Bronchial epithelial cell (primary cell): Measurements from ENCODE around the gene ADCY1. TPM values are rescaled to one million over a fixed set of nuclear protein-coding genes. Genes with fewer than 3 reads are reported as not detected.

Experiments
- DNase-seq: peaks from one replicate; pipeline ENCODE4 v3.0.0-alpha.2; 2010; ENCODE audit warnings: low read depth
- FAIRE-seq: peaks from 2 replicates; lab custom pipeline; 2011; peaks lifted over from hg19 to GRCh38; lab: Jason Lieb, UNC
- H3K27me3 ChIP-seq: 2 replicates; pipeline ENCODE4 v1.5.1; 2011; ENCODE audit warnings: low read length; ENCODE audit not compliant: control insufficient read depth, insufficient read depth
- H3K36me3 ChIP-seq: 2 replicates; pipeline ENCODE4 v1.5.1; 2011; ENCODE audit warnings: low read length; ENCODE audit not compliant: control insufficient read depth, insufficient read depth
- H3K4me3 ChIP-seq: 2 replicates; pipeline ENCODE4 v1.5.1; 2011; ENCODE audit warnings: mild to moderate bottlenecking, low read depth, low read length, control low read depth
- CTCF ChIP-seq: IDR thresholded peaks from 2 replicates; pipeline ENCODE4 v1.5.1; 2011; ENCODE audit warnings: mild to moderate bottlenecking, moderate library complexity, low read length, control low read depth, inconsistent platforms; ENCODE audit not compliant: insufficient read depth, severe bottlenecking
- total RNA-seq: library from RNA; depleted of rRNA; stranded (reverse); fragments of >200 nt; gene quantifications from 2 replicates; pipeline ENCODE4 v1.2.1, GENCODE V29; 2014

The ADCY1 gene
- total RNA-seq, 1 donor from 2014 or later, result 0.79 TPM

DNA sequence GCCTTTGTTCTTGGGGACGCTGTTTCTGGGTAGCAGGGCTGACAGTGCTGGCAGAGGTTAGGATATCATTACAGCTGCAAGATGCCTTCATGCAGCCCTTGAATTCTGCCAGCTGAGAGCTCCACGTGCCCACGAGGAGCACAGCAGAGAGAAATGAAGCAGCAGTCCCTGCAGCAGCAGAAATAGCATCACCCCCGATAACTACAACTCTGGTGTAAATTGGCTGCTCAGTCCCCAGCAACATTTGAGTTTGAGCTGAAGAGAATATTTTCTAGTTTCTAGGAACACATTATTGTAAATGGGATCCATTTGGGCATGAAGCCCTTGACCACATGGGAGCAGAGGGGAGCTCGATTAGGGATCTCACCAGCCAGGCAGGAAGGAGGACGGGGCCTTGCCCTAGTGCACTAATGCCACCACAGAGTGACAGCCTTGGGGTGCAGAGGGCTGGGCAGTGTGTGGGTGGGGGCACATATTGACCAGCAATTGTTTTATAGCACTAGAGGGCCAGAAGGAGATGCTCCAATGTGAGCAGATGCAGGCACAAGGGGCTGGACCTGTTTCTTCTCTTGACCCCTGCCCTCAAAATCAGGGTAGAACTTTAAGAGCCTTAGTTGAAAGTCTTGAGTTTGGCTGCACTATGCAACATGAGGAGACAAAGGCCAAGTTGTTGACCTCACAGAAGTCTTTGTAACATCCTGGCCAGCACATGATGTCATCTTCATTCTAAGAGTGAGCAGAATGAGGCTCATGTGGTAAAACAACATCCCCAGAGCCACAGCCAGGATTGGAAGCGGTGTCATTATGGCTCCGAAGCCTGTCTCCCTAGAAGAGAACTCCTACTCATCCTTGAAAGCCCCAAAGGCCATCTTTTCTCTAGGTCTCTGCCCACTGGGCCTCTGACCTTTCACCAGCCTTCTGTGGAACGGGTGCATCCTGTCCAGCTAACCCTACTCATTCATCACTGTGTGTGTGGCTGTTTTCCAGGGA lies 52.6 kb downstream of the ADCY1 start:
- Histone ChIP-seq H3K36me3 (no peaks in the 10 kb centered on the region), H3K27me3 (no peaks in the 10 kb centered on the region), H3K4me3 (no peak overlapping the region)
- FAIRE-seq, result no peak
- no peak for DNase-seq
- TF ChIP-seq CTCF, result no peak

DNA sequence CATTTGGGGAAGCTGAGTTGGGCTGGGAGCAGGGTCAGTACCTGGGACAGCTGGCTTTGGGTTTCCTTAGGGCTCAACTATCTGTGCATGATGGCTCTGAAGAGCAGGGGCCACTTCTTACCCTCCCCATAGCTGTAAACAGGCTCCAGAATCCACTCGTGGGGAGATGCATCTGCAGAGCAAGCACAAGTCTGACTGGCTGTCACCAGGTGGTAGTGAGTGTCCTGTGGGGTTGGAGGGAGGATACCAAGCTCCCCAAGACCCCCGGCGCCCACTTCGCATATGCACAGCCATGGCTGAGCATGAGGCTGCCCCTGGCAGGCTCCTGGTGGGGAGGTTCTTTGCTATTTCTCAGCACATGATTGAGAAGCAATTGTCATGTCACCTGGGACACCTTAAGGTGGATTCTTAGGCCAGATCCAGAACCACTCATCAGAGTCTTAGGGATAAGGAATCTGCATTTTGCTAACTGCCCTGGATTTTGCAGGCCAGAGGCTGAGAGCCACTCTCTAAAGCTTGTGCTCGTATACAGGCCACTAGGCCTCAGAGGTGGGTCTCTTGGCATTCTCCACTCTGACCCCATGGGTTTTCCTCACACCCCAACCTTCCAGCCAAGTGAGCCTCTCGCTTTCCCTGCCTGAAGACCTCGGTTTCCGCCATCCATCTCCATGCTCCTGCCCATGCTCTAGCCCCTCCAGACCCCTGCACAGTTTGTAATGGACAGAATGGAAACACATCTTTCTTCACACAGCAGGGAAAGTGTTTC lies 53.7 kb downstream of the ADCY1 start:
- H3K4me3 ChIP-seq, result no peak overlapping the region
- DNase-seq, result no peak
- no peaks in the 10 kb centered on the region for H3K36me3 ChIP-seq
- H3K27me3 ChIP-seq, result no peaks in the 10 kb centered on the region
- no peak for TF ChIP-seq CTCF
- no peak for FAIRE-seq

GRCh38 chr7:45631569-45631968 lies 57.4 kb downstream of the ADCY1 start:
- FAIRE-seq (no peak), DNase-seq (no peak)
- H3K4me3 ChIP-seq, result no peak overlapping the region
- H3K27me3 ChIP-seq, result no peaks in the 10 kb centered on the region
- H3K36me3 ChIP-seq, result no peaks in the 10 kb centered on the region
- no peak for TF ChIP-seq CTCF

GRCh38 chr7:45636733-45637132 lies 62.6 kb downstream of the ADCY1 start:
- Histone ChIP-seq H3K4me3 (no peak overlapping the region), H3K36me3 (no peaks in the 10 kb centered on the region), H3K27me3 (no peaks in the 10 kb centered on the region)
- TF ChIP-seq CTCF, result no peak
- DNase-seq (no peak), FAIRE-seq (no peak)

DNA sequence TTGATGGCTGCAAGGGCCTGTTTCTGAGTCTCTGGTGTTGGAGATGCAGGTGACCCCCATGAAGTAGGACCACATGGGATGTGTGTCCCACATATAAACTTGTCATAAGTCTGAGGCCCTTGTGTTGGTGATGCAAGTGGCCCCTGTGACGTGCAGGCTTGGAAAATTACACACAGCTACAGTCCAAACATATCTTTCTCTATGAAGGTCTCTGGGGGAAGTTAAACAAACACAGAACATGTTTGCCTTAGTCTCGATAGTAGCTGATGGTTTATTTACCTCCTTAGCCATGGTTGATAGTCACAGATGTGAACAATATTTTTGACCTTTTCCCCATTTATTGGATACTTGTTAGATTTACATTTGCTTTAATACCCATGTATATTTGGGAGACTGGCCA lies 64.7 kb downstream of the ADCY1 start:
- Histone ChIP-seq H3K27me3 (no peaks in the 10 kb centered on the region), H3K4me3 (no peak overlapping the region), H3K36me3 (no peaks in the 10 kb centered on the region)
- FAIRE-seq (no peak), DNase-seq (no peak)
- no peak for TF ChIP-seq CTCF
